GM23248 (cell line): ENCODE measurements around the gene AP1M1. TPM values are rescaled to one million over a fixed set of nuclear protein-coding genes. Genes with fewer than 3 reads are reported as not detected.

ENCODE experiments used
- DNase-seq: peaks from one replicate; pipeline ENCODE4 v3.0.0-alpha.2; 2015
- H2AFZ ChIP-seq: fragments of 200-600 bp; sonication (generic); 2 replicates; pipeline ENCODE4 v1.6.1; 2016; ENCODE audit warnings: antibody characterized with exemption
- H3F3A ChIP-seq: fragments of 200-600 bp; sonication (generic); 2 replicates; pipeline ENCODE4 v1.6.1; 2016; ENCODE audit warnings: mild to moderate bottlenecking, antibody characterized with exemption, mixed run types; ENCODE audit not compliant: insufficient read depth
- H3K27ac ChIP-seq: fragments of 200-600 bp; sonication (generic); 2 replicates; pipeline ENCODE4 v1.5.1; 2016; ENCODE audit warnings: mild to moderate bottlenecking
- H3K27me3 ChIP-seq: fragments of 200-600 bp; sonication (generic); replicated peaks from 2 replicates; pipeline ENCODE4 v1.6.1; 2016; ENCODE audit warnings: mild to moderate bottlenecking; ENCODE audit not compliant: insufficient read depth
- H3K36me3 ChIP-seq: fragments of 200-600 bp; sonication (generic); 2 replicates; pipeline ENCODE4 v1.6.1; 2016; ENCODE audit warnings: low read depth, mild to moderate bottlenecking
- H3K4me1 ChIP-seq: fragments of 200-600 bp; sonication (generic); 2 replicates; pipeline ENCODE4 v1.6.1; 2016; ENCODE audit warnings: mild to moderate bottlenecking; ENCODE audit not compliant: insufficient read depth
- H3K4me2 ChIP-seq: fragments of 200-600 bp; sonication (generic); one replicate; pipeline ENCODE4 v1.6.1; 2016; ENCODE audit warnings: mild to moderate bottlenecking; ENCODE audit not compliant: unreplicated experiment
- H3K4me3 ChIP-seq: fragments of 200-600 bp; sonication (generic); 2 replicates; pipeline ENCODE4 v1.5.1; 2016; ENCODE audit warnings: mild to moderate bottlenecking
- H3K79me2 ChIP-seq: fragments of 200-600 bp; sonication (generic); 2 replicates; pipeline ENCODE4 v1.6.1; 2016; ENCODE audit warnings: mild to moderate bottlenecking; ENCODE audit not compliant: insufficient read depth
- H3K9ac ChIP-seq: fragments of 200-600 bp; sonication (generic); 2 replicates; pipeline ENCODE4 v1.6.1; 2016; ENCODE audit warnings: mild to moderate bottlenecking
- H3K9me2 ChIP-seq: fragments of 200-600 bp; sonication (generic); 2 replicates; pipeline ENCODE4 v1.6.1; 2016; ENCODE audit warnings: mixed run types, mild to moderate bottlenecking, moderate library complexity; ENCODE audit not compliant: insufficient read depth
- H3K9me3 ChIP-seq: fragments of 200-600 bp; sonication (generic); one replicate; pipeline ENCODE4 v1.6.1; 2017; ENCODE audit warnings: low read depth
- H4K20me1 ChIP-seq: fragments of 200-600 bp; sonication (generic); 2 replicates; pipeline ENCODE4 v1.6.0; 2016; ENCODE audit not compliant: insufficient read depth
- EZH2 ChIP-seq: fragments of 200-600 bp; sonication (generic); IDR thresholded peaks from 2 replicates; pipeline ENCODE4 v1.6.1; 2018; ENCODE audit warnings: antibody characterized with exemption, mild to moderate bottlenecking; ENCODE audit not compliant: insufficient read depth, poor library complexity, severe bottlenecking
- EZH2phosphoT487 ChIP-seq: fragments of 200-600 bp; sonication (generic); IDR thresholded peaks from 2 replicates; pipeline ENCODE4 v1.6.1; 2018; ENCODE audit warnings: antibody characterized with exemption, moderate library complexity, mild to moderate bottlenecking, low read depth; ENCODE audit not compliant: insufficient read depth
- WGBS, 2 experiments: methylation state at CpG; one replicate each; pipeline ENCODE4 v1.1.6; 2015 to 2017; ENCODE audit warnings: low lambda C conversion rate in 2 of 2, low coverage in 1 of 2; ENCODE audit errors: missing lambda C conversion rate in 2 of 2; 5-methylcytosine and 5-hydroxymethylcytosine counted together
- in situ Hi-C: fragments of 300-500 bp; cut with MboI; formaldehyde crosslinking; loops from 2 replicates; pipeline ENCODE4 v1.15.0; 2020
- polyA plus RNA-seq: library from polyadenylated mRNA; unstranded; fragments of >200 nt; fragmentation: Nextera tagmentation; extraction: Ambion mirVana; gene quantifications from 2 replicates; pipeline ENCODE4 v1.2.1, GENCODE V29; 2016
- total RNA-seq: library from RNA; depleted of rRNA; stranded (reverse); fragments of >200 nt; shearing (Covaris generic); gene quantifications from 2 replicates; pipeline ENCODE4 v1.2.3, GENCODE V29; 2014

Gene AP1M1
- total and polyA plus RNA-seq, 2 experiments from 2014 or later, result 90.0 to 96.2 TPM

DNA sequence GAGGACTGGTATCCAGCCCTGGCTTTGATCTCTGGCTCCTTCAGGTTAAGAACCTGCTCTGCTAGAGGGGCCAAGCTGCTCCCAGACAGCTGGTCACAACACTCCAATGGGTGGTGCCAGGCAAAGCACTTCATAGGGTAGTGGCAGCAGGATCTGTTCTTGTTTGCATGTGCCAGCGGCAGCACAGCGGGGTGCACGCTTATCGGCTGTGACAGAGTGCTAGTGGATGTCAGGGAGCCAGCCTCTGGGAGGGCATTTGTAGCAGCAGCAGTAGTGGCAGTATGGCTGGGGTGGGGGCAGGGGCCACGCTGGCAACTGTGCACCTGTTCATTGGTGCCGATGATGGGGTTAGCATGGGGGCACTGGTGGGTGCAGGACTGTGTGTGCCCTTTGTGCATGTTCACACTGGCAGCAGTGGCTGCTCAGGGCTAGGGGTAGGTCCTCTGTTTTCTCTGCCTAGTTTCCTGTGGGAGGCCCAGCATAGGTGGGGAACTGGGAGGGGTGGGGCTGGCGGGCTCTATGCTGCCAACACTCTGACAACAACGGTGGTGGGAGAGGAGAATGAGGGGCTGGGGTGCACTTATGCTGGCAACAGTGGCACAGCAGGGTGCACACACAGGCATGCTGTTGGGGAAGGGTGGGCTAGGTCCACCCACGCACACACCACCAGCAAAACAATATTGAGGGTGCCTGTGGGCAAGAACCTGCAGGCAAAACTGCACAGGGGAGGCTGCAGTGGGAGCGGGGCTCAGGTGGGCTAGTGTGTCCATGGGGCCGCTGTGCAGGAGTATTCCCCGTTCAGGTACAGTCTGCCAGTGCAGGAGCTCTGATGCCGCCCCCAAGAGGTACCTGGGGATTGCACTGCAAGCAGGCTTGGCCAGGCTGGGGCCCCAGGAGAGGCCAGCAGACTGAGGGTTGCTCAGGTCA, 19.3 kb downstream of the AP1M1 start:
- H3K4me3 ChIP-seq, result no peak overlapping the region
- no peak overlapping the region for H3K27ac ChIP-seq
- H3K4me1 ChIP-seq, result no peaks in the 10 kb centered on the region
- H3K9me3 ChIP-seq, result peaks cover 7% of the 10 kb centered on the region
- H3K9ac ChIP-seq, result no peak overlapping the region
- H3K9me2 ChIP-seq, result no peaks in the 10 kb centered on the region
- no peak overlapping the region for H2AFZ ChIP-seq
- WGBS, 2 experiments, result 80 to 81% methylated on average over 11 to 13 of the region's 13 CpGs
- H3K36me3 ChIP-seq, result peaks cover 36% of the 10 kb centered on the region
- in situ Hi-C loops, result no loop called here
- H3F3A ChIP-seq, result peaks cover 26% of the 10 kb centered on the region; the same call in 1 of the 2 replicates
- no peak for DNase-seq
- peaks cover 95% of the 10 kb centered on the region for H3K79me2 ChIP-seq
- H3K4me2 ChIP-seq, result no peak overlapping the region
- no peaks in the 10 kb centered on the region for H3K27me3 ChIP-seq
- TF ChIP-seq EZH2 (no peak), EZH2phosphoT487 (no peak)
- H4K20me1 ChIP-seq, result peaks cover 19% of the 10 kb centered on the region; the same call in 1 of the 2 replicates

- no peak overlapping the region for H3K4me2 ChIP-seq
- H3K9ac ChIP-seq, result no peak overlapping the region
- TF ChIP-seq EZH2 (no peak), EZH2phosphoT487 (no peak)
- peaks cover 17% of the 10 kb centered on the region; the same call in 1 of the 2 replicates for H3F3A ChIP-seq
- H2AFZ ChIP-seq, result no peak overlapping the region
- H4K20me1 ChIP-seq, result peaks cover 16% of the 10 kb centered on the region; the same call in 1 of the 2 replicates
- no peaks in the 10 kb centered on the region for H3K4me1 ChIP-seq
- H3K36me3 ChIP-seq, result peaks cover 40% of the 10 kb centered on the region
- H3K4me3 ChIP-seq, result no peak overlapping the region
- DNase-seq, result no peak
- H3K27me3 ChIP-seq, result no peaks in the 10 kb centered on the region
- peaks cover 7% of the 10 kb centered on the region for H3K9me3 ChIP-seq
- H3K9me2 ChIP-seq, result no peaks in the 10 kb centered on the region
- H3K27ac ChIP-seq, result no peak overlapping the region
- 75 to 78% methylated on average over 16 of the region's 16 CpGs for WGBS, 2 experiments
- in situ Hi-C loops, result no loop called here
- H3K79me2 ChIP-seq, result peaks cover 94% of the 10 kb centered on the region
Observed at GRCh38 chr19:16217716-16218451, 20.2 kb downstream of the AP1M1 start.

- peaks cover 7% of the 10 kb centered on the region; the same call in 1 of the 2 replicates for H4K20me1 ChIP-seq
- WGBS, 2 experiments, result 93 to 100% methylated on average over 2 of the region's 2 CpGs
Observed at GRCh38 chr19:16218851-16219250, 21.1 kb downstream of the AP1M1 start.

DNA sequence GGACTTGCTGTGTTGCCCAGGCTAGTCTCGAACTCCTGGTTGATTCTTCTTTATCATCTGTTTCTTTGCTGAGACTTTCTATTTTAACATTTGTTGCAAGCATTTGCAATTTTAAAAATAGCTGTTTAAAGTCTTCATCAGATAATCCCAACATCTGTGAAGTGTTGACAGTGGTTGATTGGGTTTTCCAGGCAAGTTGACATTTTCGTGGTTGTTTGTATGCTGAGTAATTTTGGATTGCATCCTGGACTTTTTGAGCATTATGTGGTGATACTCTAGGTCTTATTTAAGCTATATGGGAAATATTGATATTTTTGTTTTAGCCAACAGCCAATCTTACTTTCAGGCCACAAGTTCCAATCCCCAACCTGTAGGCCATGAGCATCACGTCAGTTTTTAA, 25.1 kb downstream of the AP1M1 start:
- DNase-seq, result no peak
- WGBS, 2 experiments, result 68 to 73% methylated on average over 3 of the region's 3 CpGs

More at GRCh38 chr19:16218851-16219250, 21.1 kb downstream of the AP1M1 start:
- Histone ChIP-seq H3K9ac (no peak overlapping the region), H3K9me3 (peaks cover 7% of the 10 kb centered on the region), H2AFZ (no peak overlapping the region), H3K4me3 (no peak overlapping the region), H3F3A (peaks cover 13% of the 10 kb centered on the region; the same call in 1 of the 2 replicates), H3K27ac (no peak overlapping the region), H3K27me3 (no peaks in the 10 kb centered on the region), H3K4me2 (no peak overlapping the region), H3K36me3 (peaks cover 49% of the 10 kb centered on the region), H3K4me1 (no peaks in the 10 kb centered on the region), H3K9me2 (no peaks in the 10 kb centered on the region), H3K79me2 (peaks cover 93% of the 10 kb centered on the region)
- in situ Hi-C loops, result no loop called here
- no peak for TF ChIP-seq EZH2
- no peak for TF ChIP-seq EZH2phosphoT487
- no peak for DNase-seq

More for the DNA sequence above, 25.1 kb downstream of the AP1M1 start:
- Histone ChIP-seq H3K4me3 (no peak overlapping the region), H3K4me1 (no peaks in the 10 kb centered on the region), H4K20me1 (peaks cover 7% of the 10 kb centered on the region; the same call in 1 of the 2 replicates), H3K36me3 (peaks cover 43% of the 10 kb centered on the region), H3K27ac (no peak overlapping the region), H2AFZ (no peak overlapping the region), H3K79me2 (peaks cover 65% of the 10 kb centered on the region), H3F3A (peaks cover 13% of the 10 kb centered on the region; the same call in 1 of the 2 replicates), H3K9ac (no peak overlapping the region), H3K9me3 (peaks cover 7% of the 10 kb centered on the region), H3K27me3 (no peaks in the 10 kb centered on the region), H3K9me2 (no peaks in the 10 kb centered on the region), H3K4me2 (no peak overlapping the region)
- TF ChIP-seq EZH2phosphoT487 (no peak), EZH2 (no peak)
- in situ Hi-C loops, result no loop called here
